Panc1 (cell line): ENCODE data around the gene GALNT13. TPM values are rescaled to one million over a fixed set of nuclear protein-coding genes. Genes with fewer than 3 reads are reported as not detected.

Experiments
- ATAC-seq: fragments of 200-7000 bp; cut with Tn5 transposase; 2 replicates; pipeline ENCODE4 v1.9.1; 2020; ENCODE audit warnings: mild to moderate bottlenecking, moderate library complexity
- BruUV-seq: library from RNA; stranded (reverse); fragments of 400-500 nt; replicated peaks from 2 replicates; lab custom pipeline; 2021; lab: Mats Ljungman, UMichigan
- CTCF ChIA-PET: fragments of 300-600 bp; sonication (Branson Sonifier 250); formaldehyde crosslinking; loops from one replicate; lab custom pipeline; 2022; ENCODE audit warnings: antibody characterized with exemption; lab: Charles Lee
- POLR2A ChIA-PET: fragments of 300-600 bp; sonication (Branson Sonifier 250); formaldehyde crosslinking; loops from one replicate; lab custom pipeline; 2022; ENCODE audit warnings: antibody characterized with exemption; lab: Charles Lee
- DNase-seq: peaks from one replicate; pipeline ENCODE4 v3.0.0-alpha.2; 2010; ENCODE audit warnings: low read depth, low spot score
- H3K27ac ChIP-seq: 2 replicates; pipeline ENCODE4 v1.5.1; 2011; ENCODE audit warnings: mild to moderate bottlenecking, low read length, inconsistent platforms
- H3K27me3 ChIP-seq: fragments of 200-500 bp; sonication (Bioruptor generic); 2 replicates; pipeline ENCODE4 v1.6.0; 2014; ENCODE audit warnings: low read length, inconsistent platforms; ENCODE audit not compliant: control insufficient read depth, insufficient read depth
- H3K36me3 ChIP-seq: fragments of 200-500 bp; sonication (Bioruptor generic); 2 replicates; pipeline ENCODE4 v1.5.1; 2014; ENCODE audit warnings: inconsistent platforms, mild to moderate bottlenecking, low read length, moderate library complexity; ENCODE audit not compliant: control insufficient read depth, insufficient read depth
- H3K4me1 ChIP-seq: 2 replicates; pipeline ENCODE4 v1.5.1; 2011; ENCODE audit warnings: inconsistent platforms, mild to moderate bottlenecking, low read length, moderate library complexity; ENCODE audit not compliant: control insufficient read depth, insufficient read depth
- H3K4me3 ChIP-seq, 2 experiments: 2 replicates each; pipeline ENCODE4 v1.5.1; 2011 to 2012; ENCODE audit warnings: low read depth in 2 of 2, low read length in 2 of 2, mild to moderate bottlenecking in 2 of 2, inconsistent platforms in 1 of 2, moderate library complexity in 1 of 2
- H3K9me3 ChIP-seq: fragments of 200-500 bp; sonication (Bioruptor generic); 2 replicates; pipeline ENCODE4 v1.5.1; 2014; ENCODE audit warnings: low read depth, mild to moderate bottlenecking, inconsistent platforms, low read length, moderate library complexity; ENCODE audit not compliant: control insufficient read depth, insufficient read depth
- POLR2AphosphoS5 ChIP-seq: IDR thresholded peaks from 2 replicates; pipeline ENCODE4 v1.6.1; 2012; ENCODE audit warnings: mild to moderate bottlenecking, low read depth, low read length, moderate library complexity
- SIN3A ChIP-seq: IDR thresholded peaks from 2 replicates; pipeline ENCODE4 v1.6.1; 2012; ENCODE audit warnings: low read depth, mild to moderate bottlenecking, low read length, moderate library complexity, borderline replicate concordance; ENCODE audit not compliant: insufficient read depth
- TCF7L2 ChIP-seq: IDR thresholded peaks from 2 replicates; pipeline ENCODE4 v1.6.1; 2011; ENCODE audit warnings: mild to moderate bottlenecking, low read depth, low read length, inconsistent platforms
- in situ Hi-C: cut with HindIII; loops from 2 replicates; pipeline ENCODE4 v1.10.0; 2016; ENCODE audit warnings: low sequenced_read_pairs, low pct_unique_long_range_greater_than_20kb
- intact Hi-C: fragments of 100-400 bp; cut with micrococcal nuclease; formaldehyde crosslinking; loops from one replicate; pipeline ENCODE4 v1.10.0; 2022; ENCODE audit not compliant: unreplicated experiment
- total RNA-seq: library from RNA; stranded (reverse); gene quantifications from one replicate; pipeline ENCODE4 v1.2.1, GENCODE V29; 2021; ENCODE audit not compliant: unreplicated experiment
- TF ChIP-seq, protein P1 (sequence below): fragments of 450-650 bp; IDR thresholded peaks from 2 replicates; pipeline ENCODE4 v1.5.1; 2017; ENCODE audit warnings: mild to moderate bottlenecking
- TF ChIP-seq, protein P2 (sequence below), 2 experiments: IDR thresholded peaks; 2 replicates each; pipeline ENCODE4 v1.6.1; 2011 to 2012; ENCODE audit warnings: low read depth in 2 of 2, control low read depth in 1 of 2, low read length in 1 of 2, mild to moderate bottlenecking in 1 of 2, moderate library complexity in 1 of 2; ENCODE audit not compliant: insufficient read depth in 1 of 2

The GALNT13 gene
- total RNA-seq, 1 experiment from 2014 or later, result not detected

- intact Hi-C loops (no loop called here), in situ Hi-C loops (no loop called here)
- ChIA-PET POLR2A (no interaction called here), CTCF (no interaction called here)
- no peak overlapping the region for H3K4me3 ChIP-seq
- no TSS peak for BruUV-seq
- H3K36me3 ChIP-seq, result no peaks in the 10 kb centered on the region
- no peak for ATAC-seq
- no peak overlapping the region for H3K27ac ChIP-seq
- TF ChIP-seq, protein P1, sequence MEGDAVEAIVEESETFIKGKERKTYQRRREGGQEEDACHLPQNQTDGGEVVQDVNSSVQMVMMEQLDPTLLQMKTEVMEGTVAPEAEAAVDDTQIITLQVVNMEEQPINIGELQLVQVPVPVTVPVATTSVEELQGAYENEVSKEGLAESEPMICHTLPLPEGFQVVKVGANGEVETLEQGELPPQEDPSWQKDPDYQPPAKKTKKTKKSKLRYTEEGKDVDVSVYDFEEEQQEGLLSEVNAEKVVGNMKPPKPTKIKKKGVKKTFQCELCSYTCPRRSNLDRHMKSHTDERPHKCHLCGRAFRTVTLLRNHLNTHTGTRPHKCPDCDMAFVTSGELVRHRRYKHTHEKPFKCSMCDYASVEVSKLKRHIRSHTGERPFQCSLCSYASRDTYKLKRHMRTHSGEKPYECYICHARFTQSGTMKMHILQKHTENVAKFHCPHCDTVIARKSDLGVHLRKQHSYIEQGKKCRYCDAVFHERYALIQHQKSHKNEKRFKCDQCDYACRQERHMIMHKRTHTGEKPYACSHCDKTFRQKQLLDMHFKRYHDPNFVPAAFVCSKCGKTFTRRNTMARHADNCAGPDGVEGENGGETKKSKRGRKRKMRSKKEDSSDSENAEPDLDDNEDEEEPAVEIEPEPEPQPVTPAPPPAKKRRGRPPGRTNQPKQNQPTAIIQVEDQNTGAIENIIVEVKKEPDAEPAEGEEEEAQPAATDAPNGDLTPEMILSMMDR, result no peak
- TF ChIP-seq SIN3A, result no peak
- TF ChIP-seq, protein P2, sequence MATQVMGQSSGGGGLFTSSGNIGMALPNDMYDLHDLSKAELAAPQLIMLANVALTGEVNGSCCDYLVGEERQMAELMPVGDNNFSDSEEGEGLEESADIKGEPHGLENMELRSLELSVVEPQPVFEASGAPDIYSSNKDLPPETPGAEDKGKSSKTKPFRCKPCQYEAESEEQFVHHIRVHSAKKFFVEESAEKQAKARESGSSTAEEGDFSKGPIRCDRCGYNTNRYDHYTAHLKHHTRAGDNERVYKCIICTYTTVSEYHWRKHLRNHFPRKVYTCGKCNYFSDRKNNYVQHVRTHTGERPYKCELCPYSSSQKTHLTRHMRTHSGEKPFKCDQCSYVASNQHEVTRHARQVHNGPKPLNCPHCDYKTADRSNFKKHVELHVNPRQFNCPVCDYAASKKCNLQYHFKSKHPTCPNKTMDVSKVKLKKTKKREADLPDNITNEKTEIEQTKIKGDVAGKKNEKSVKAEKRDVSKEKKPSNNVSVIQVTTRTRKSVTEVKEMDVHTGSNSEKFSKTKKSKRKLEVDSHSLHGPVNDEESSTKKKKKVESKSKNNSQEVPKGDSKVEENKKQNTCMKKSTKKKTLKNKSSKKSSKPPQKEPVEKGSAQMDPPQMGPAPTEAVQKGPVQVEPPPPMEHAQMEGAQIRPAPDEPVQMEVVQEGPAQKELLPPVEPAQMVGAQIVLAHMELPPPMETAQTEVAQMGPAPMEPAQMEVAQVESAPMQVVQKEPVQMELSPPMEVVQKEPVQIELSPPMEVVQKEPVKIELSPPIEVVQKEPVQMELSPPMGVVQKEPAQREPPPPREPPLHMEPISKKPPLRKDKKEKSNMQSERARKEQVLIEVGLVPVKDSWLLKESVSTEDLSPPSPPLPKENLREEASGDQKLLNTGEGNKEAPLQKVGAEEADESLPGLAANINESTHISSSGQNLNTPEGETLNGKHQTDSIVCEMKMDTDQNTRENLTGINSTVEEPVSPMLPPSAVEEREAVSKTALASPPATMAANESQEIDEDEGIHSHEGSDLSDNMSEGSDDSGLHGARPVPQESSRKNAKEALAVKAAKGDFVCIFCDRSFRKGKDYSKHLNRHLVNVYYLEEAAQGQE (IDR thresholded peaks at IDR 0.05; ENCODE audit: insufficient read depth in 1 of 2, low read depth in 2 of 2, low read length in 1 of 2), result no peak
- H3K9me3 ChIP-seq, result no peaks in the 10 kb centered on the region
- H3K27me3 ChIP-seq, result no peaks in the 10 kb centered on the region
- no peak for DNase-seq
- H3K4me1 ChIP-seq, result no peaks in the 10 kb centered on the region
Measured at GRCh38 chr2:154140249-154141025, 268.7 kb downstream of the GALNT13 start.

DNA sequence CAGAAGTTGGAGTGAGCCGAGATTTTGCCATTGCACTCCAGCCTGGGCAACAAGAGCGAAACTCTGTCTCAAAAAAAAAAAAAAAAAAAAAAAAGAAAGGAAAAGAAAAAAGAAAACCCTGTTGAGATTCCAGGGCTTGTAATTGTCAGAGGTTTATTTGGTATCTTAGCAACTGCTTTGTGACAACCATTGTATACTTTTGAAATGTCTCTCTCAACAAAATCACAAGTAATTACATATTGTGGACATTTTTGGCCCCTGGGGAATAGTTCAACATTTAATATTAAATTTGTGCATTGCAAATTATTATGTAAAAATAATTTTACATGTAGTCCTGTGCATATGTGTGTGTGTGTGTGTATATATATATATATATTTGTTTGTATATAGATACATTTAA lies 270.8 kb downstream of the GALNT13 start:
- Histone ChIP-seq H3K27ac (no peak overlapping the region), H3K9me3 (no peaks in the 10 kb centered on the region), H3K4me1 (no peaks in the 10 kb centered on the region), H3K36me3 (no peaks in the 10 kb centered on the region), H3K4me3 (no peak overlapping the region), H3K27me3 (no peaks in the 10 kb centered on the region)
- ATAC-seq (no peak), DNase-seq (no peak)
- ChIA-PET CTCF (no interaction called here), POLR2A (no interaction called here)
- in situ Hi-C loops, result no loop called here
- intact Hi-C loops, result no loop called here
- BruUV-seq, result no TSS peak
- TF ChIP-seq, protein P1, result no peak
- TF ChIP-seq POLR2AphosphoS5 (no peak), SIN3A (no peak), TCF7L2 (no peak)
- TF ChIP-seq, protein P2 (IDR thresholded peaks at IDR 0.05; ENCODE audit: insufficient read depth in 1 of 2, low read depth in 2 of 2, low read length in 1 of 2), result no peak
